HG02610 (cell line): Measurements from ENCODE around the gene POP7.
A peak's percentile ranks its signal among the peaks of the same experiment; 100 is the strongest.
"Not testable (repeated sequence)": the region's sequence is repeated elsewhere in the genome, so short reads cannot be mapped to it uniquely, and the experiment has no call there.

Experiments
- ATAC-seq: cut with Tn5 transposase; IDR thresholded peaks from one replicate; pipeline ENCODE4 v1.9.1; 2021; ENCODE audit warnings: mild to moderate bottlenecking, moderate library complexity; ENCODE audit not compliant: unreplicated experiment

POP7 gene

DNA sequence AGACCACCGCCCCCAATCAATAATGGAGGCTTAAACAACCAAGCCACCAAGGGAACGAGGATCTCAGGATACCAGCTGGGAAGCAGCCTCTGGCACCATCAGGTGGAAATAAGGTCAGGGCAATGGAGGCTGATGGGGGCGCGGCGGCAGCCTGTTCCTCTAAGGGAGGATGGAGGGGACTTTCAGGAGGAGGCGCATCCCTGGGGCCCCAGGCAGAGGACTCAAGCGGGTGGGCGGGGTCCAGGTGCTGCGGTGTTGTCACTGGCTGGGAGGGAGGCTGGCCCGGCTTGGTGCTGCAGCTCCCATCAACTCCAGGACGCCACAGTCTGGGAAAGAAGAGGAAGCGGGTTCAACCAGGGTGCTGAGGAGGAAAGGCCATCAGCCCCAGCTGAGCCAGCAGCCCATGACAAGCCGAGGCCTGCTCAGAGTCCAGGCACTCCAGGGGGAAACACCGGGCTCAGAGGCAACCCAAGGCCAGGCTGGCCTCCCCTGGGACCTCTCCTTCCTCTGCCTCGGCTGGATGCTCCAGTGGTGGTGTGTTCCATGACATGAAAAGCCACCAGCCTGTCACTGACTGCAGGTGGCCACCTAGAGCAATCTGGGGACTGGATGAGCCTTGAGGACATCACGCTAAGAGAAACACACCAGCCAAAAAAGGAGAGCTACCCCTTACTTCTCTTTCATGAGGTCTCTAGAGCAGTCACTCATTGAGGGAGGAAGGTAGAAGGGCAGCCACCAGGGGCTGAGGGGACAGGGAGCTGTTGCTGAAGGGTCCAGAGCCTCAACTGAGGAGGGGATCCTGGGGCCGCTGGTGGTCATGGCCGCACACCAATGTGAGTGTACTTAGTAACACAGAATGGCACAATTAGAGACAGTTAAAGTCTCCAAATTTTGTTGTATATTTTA lies 16.4 kb upstream of the POP7 start:
- ATAC-seq, result no peak

DNA sequence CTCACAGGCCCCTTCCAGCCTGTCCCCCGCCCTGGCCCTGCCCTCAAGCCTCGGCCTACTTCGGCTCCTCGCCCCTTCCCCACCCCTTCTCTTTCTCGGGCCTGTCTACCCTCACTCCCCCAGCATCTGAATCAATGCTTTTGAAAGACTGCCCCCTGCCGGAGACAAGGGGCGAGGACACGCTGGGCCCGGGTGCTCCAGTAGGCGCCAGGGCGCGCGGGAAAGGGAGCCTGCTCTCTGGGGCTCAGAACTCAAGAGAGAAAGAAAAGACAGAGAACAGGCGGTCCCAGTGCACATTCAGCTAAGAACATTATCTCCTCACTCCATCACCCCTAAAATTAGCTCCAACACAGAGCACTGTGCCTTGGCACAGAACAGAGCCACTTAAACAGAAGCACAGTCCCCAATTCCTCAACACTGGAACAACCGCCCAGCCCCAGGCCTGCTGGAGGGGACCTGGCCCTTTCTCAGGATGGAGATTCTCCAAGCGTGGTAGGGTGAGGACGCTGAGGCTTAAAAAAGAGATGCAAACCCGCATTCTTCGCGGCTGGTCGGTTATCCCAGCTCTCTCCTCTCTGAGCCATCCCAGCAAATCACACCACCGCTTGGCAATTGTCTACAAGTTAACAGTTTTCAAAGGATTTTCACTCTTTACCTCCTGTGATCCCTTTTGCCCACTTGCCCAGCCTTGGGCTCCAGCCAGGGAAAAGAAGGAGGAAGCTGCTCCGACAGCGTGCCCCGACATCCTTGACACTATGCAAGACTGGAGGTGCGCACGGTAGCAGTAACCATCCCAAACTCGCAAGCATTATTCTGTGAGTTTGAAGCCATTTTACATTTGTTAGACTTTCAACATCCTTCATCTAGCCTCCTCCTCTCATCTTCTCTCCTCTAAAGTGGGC lies 14.0 kb upstream of the POP7 start:
- no peak for ATAC-seq

DNA sequence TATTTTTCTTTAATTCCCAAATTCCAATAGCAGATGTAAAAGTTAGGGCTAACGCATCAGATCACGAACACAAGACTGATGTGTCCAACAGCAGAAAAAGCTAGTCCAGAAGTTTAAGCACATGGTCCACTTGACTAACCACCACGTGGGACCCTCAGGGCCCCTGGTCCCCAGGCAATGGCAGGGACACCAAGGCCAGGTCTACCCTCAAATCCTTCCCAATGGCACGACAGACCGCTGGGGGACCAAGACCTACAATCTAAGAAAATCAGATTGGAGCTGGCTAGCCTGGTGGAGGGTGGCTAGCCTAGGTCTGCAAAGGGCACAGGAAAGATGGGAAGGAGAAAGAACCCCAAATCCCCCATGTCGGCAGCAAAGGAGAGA lies 13.4 kb upstream of the POP7 start:
- no peak for ATAC-seq

DNA sequence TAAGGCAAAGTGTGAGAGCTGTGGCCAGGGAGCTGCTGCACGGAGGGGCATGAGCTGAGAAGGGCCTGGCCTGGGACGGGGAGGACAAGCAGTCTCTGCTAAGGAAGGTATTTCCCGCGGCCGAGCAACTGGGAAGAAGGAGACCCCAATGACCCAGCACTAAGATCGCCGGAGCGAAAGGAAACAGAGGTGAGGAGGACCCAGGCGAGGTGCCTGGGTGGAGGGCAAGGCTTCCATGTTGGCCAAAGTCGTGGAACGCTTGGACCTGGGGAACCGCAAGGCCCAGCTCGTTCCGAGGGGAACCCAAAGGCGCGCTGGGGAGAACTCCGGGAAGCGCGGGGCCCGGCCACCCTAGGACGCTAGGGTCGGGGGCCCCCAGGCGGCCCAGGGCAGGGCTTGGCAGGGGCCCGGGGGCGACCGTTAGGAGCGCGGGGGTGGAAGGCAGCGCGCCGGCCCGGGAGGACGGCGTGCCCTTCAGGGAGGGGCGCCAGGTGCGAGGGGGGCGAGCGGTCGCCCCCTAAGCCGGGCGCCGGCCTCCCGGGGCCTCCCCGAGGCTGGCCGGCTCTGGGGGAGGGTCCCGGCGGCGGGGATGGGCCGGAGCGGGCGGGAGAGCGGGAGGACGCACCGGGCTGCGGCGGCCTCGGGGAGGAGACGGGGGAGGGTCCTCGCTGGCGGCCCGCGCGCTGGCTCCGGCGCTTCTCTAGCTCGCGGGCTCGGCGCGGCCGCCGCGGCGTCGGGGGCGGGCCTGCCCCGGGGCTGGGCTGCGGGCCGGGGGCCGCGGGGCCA lies 12.4 kb upstream of the POP7 start:
- peak; percentile 24 for ATAC-seq

DNA sequence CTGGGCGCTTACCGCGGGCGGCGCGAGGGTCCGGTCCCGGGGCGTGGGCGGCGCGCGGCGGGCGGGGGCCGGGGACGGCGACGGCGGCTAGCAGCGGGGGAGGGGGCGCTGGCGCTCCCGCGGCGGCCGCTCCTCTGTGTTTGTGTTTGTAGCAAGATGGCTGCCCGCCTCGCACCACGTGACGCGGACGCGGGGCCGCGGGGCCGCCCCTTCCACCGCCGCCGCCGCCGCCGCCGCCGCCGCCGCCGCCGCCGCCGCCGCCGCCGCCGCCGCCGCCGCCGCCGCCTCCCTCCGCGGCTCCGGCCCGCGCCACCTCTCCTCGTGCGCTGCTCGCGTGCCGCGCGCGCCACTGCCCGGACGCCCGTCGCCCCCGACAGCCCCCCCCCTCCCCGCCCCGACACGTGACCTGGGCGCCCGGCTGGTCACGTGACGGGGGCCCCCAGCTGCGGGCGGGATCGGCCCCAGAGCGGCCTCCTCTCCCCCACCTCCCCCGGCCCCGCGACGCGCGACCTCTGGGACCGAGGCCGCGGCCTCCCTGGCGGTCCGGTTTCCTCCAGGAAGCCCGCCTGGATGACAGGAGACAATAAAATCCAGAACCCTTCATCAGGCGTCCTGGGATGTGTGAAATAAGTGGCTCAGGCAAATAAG lies 11.7 kb upstream of the POP7 start, which contains the start of gene GIGYF1:
GIGYF1 (minus strand) TSS at position 153 of the 648 bp plus-strand sequence. CDS start 6,012 bp downstream, outside the sequence.
- ATAC-seq, result peak; percentile 30

DNA sequence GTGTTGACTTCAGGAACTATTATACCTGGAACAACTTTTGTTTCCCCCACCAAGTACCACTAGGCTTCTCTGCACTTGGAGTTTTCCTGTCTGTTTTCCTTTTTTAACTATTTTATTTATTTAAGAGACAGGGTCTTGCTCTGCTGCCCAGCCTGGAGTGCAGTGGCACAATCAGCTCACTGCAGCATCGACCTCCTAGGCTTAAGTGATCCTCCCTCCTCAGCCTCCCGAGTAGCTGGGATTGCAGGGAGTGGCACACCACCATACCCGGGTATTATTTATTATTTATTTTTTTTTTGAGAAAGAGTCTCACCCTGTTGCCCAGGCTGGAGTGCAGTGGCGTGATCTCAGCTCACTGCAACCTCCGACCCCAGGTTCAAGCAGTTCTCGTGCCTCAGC lies 9.8 kb upstream of the POP7 start:
- no peak for ATAC-seq

DNA sequence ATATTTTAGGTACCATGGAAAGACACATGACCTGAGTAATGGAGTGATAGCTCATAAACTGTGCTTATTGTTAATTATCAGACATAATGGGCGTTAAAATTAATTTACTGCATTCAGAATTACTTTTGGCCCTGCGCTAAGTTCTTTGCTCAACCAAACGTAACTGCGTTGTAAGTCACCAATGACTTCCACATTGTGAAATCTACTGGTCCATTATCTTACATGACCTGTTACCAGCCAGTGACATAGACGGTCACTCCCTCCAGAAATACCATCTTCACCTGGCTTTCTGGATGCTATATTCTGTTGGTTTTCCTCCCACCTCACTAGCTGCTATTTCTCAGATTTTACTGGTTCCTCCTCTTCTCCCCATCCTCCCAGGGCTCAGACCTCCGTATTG lies 6.9 kb upstream of the POP7 start:
- ATAC-seq, result no peak

DNA sequence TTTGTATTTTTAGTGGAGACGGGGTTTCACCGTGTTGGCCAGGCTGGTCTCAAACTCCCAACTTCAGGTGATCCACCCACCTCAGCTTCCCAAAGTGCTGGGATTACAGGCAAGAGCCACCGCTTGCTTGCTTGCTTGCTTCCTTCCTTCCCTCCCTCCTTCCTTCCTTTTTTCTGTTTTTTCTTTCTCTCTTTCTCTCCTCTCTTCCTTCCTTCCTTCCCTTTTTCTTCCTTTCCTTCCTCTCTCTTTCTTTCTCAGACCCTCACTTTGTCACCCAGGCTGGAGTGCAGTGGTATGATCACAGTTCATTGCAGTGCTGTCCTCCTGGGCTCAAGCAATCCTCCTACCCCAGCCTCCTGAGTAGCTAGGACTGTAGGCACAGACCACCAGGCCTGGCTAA lies 4.8 kb upstream of the POP7 start:
- not testable (repeated sequence) for ATAC-seq

DNA sequence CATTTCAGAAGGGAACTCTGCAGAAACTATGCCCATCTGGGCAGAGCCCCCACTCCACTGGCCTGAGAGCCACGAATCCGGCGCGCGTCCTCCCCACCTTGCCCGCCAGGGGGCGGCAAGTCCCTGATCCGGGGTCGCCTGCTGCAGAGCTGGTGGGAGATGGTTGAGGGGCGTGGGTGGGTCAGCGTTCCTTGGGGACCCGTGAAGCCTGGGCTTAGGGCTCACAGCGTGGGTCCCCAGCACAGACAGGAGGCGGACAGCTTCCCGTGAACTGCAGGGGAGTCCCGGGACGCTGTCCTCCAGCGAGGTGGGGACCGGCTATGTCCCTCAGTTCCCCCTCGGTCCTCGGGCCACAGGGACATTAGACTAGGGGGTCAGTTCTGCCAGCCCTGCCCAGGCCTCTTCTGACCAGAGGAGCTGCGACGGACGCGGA lies 585 bp upstream of the POP7 start:
- ATAC-seq, result peak; percentile 57

DNA sequence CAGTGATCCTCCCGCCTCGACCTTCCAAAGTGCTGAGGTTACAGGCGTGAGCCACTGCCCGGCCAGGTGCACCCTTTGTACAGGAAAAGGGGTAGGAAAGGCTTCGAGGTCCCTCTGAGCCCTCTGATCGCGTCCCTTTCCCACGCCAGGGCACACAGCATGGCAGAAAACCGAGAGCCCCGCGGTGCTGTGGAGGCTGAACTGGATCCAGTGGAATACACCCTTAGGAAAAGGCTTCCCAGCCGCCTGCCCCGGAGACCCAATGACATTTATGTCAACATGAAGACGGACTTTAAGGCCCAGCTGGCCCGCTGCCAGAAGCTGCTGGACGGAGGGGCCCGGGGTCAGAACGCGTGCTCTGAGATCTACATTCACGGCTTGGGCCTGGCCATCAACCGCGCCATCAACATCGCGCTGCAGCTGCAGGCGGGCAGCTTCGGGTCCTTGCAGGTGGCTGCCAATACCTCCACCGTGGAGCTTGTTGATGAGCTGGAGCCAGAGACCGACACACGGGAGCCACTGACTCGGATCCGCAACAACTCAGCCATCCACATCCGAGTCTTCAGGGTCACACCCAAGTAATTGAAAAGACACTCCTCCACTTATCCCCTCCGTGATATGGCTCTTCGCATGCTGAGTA lies 871 bp downstream of the POP7 start:
- no peak for ATAC-seq

DNA sequence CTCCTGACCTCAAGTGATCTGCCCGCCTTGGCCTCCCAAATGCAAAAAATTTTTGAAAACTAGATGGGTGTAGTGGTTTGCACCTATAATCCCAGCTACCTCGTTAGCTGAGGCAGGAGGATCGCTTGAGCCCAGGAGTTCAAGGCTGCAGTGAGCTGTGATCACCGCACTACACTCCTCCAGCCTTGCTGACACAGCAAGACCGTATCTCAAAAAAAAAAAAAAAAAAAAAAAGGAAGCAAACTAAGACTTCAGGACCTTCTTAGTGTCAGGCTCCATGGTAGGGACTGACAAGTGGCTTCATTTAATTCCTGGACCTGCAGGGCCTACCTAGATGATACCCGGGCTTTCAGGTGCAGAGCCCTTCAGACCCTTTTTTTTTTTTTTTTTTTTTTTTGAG lies 2.5 kb downstream of the POP7 start:
- no peak for ATAC-seq

DNA sequence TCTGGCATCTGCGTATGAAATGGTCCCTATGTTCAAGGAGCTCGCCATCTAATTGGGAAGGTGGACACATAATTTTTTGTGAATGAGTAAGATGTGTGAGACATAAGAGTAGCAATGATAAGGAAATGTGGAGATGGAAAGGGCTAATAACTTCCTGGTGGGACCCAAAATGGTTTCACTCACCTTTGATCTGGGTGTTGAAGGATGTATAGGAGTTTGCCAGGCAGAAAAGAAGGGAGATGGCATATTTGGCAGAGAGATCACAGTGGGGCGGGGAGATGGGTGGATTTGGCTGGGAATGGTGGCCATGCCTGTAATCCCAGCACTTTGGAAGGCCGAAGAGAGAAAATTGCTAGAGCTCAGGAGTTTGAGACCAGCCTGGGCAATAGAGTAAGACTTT lies 4.5 kb downstream of the POP7 start:
- ATAC-seq, result no peak

DNA sequence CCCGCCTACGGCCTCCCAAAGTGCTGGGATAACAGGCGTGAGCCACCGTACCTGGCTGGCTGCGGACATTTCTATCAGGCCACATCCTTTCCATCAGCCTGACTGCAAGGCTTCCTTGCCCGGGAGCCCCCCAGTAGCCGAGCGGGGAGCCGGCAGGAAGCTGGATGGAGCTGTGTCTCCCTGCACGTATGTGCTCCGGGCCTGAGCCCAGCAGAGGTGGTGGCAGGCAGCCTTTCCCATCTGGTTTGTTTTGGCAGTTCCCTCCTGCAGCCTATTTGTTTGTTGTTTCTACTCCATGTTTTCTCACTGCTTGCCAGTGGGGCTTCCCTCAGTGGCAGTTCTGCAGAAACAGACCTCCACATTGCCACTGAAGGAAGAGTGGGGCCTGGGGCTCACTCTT lies 5.4 kb downstream of the POP7 start:
- ATAC-seq, result no peak

DNA sequence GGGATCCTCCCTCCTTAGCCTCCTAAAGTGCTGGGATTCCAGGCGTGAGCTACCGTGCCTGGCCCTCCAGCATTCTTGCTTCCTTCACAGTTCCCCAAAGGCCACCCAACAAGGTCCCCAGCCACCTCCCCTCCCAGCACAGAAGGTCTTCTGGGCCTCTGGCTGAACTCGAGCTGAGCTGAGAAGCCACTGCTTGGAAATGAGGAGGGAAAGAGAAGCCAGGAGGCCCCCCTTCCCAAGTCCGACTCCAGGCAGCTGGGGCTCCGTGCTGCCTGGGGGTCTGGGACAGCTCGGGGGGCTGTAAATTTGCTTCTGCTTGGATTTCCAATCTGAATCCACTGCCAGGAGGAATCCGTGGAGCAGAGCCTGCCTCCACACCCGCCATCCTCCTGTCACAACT lies 8.8 kb downstream of the POP7 start:
- ATAC-seq, result no peak

DNA sequence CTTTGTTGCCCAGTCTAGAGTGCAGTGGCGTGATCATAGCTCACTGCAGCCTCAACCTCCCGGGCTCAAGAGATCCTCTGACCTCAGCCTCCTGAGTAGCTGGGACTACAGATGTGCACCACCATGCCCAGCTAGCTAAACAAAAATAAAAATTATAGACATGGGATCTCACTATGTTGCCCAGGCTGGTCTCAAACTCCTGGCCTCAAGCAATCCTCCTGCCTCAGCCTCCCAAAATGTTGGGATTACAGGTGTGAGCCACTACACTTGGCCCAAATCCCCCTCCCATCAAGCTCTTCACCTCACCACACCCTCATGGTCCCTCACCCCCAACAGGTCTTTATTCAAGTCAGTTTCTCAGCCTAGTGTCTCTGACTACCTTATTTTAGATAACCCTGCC lies 11.2 kb downstream of the POP7 start:
- not testable (repeated sequence) for ATAC-seq

DNA sequence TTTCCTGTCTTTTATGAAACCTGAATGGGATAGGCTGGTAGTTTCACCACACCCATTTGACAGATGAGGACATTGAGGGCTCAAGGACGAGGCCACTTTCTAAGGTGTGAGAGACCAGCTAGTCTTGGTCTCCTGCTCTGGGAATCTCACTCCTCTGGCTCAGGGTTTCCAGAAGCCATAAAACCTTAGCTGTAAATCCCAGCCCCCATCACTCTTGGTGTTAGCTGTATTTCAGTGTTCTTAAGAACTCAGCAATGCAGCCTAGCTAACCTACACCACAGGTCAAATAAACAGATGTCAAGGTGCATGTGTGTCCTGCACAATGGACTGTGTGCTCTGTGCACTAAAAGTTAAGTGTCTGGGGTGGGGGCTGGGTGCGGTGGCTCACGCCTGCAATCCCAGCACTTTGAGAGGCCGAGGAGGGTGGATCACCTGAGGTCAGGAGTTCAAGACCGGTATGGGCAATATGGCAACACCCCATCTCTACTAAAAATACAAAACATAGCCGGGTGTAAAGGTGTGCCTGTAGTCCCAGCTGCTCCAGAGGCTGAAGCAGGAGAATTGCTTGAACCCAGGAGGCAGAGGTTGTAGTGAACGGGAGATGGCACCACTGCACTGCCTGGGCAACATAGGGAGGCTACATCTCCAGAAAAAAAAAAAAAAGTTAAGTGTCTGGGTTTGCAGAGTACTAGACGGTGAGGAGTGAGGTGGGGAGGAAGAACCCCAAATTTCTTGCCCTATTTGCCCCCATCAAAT lies 13.8 kb downstream of the POP7 start:
- ATAC-seq, result no peak

DNA sequence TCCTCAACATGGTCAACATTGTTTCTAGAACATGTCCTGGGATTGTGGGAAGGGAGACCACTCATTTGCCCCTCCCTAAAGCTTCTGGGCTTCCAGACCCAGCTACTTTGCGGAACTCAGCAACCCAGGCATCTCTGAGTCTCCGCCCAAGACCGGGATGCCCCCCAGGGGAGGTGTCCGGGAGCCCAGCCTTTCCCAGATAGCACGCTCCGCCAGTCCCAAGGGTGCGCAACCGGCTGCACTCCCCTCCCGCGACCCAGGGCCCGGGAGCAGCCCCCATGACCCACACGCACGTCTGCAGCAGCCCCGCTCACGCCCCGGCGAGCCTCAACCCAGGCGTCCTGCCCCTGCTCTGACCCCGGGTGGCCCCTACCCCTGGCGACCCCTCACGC lies 14.4 kb downstream of the POP7 start, which contains the start of gene EPO:
EPO (plus strand) TSS at position 190 of the 392 bp plus-strand sequence. CDS start 513 bp downstream, outside the sequence.
- ATAC-seq, result no peak

DNA sequence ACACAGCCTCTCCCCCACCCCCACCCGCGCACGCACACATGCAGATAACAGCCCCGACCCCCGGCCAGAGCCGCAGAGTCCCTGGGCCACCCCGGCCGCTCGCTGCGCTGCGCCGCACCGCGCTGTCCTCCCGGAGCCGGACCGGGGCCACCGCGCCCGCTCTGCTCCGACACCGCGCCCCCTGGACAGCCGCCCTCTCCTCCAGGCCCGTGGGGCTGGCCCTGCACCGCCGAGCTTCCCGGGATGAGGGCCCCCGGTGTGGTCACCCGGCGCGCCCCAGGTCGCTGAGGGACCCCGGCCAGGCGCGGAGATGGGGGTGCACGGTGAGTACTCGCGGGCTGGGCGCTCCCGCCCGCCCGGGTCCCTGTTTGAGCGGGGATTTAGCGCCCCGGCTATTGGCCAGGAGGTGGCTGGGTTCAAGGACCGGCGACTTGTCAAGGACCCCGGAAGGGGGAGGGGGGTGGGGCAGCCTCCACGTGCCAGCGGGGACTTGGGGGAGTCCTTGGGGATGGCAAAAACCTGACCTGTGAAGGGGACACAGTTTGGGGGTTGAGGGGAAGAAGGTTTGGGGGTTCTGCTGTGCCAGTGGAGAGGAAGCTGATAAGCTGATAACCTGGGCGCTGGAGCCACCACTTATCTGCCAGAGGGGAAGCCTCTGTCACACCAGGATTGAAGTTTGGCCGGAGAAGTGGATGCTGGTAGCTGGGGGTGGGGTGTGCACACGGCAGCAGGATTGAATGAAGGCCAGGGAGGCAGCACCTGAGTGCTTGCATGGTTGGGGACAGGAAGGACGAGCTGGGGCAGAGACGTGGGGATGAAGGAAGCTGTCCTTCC lies 15.0 kb downstream of the POP7 start:
- no peak for ATAC-seq
